OCI-LY1 (cell line): Measurements from ENCODE around the gene TIMM13.

Experiments used
- EZH2 ChIP-seq: fragments of 200-600 bp; sonication (generic), shearing (Covaris generic); IDR thresholded peaks from 2 replicates; pipeline ENCODE4 v1.8.0; 2017; ENCODE audit warnings: borderline replicate concordance, mixed run types, mild to moderate bottlenecking, antibody characterized with exemption, low read length, moderate library complexity, mixed read lengths
- TF ChIP-seq, protein P1 (sequence below): fragments of 200-600 bp; sonication (generic), shearing (Covaris generic); IDR thresholded peaks from 2 replicates; pipeline ENCODE4 v1.5.1; 2017; ENCODE audit warnings: mild to moderate bottlenecking, antibody characterized with exemption, low read length, moderate library complexity, mixed read lengths

DNA sequence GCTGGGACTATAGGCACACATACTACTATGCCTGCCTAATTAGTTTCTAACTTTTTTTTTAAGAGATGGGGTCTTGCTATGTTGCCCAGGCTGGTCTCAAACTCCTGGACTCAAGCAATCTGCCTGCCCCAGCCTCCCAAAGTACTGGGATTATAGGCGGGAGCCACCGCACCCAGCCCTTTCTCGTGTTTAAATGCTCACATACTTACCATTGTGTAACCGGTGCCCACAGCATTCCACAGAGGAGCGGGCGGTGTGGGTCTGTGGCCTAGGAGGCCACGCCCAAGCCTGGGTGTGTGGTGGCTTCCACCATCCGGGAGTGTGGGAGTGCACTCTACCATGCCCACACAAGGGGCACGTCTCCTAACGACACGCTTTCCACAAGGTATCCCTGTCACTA, 21.6 kb upstream of the TIMM13 start:
- no peak for TF ChIP-seq EZH2
- TF ChIP-seq, protein P1, sequence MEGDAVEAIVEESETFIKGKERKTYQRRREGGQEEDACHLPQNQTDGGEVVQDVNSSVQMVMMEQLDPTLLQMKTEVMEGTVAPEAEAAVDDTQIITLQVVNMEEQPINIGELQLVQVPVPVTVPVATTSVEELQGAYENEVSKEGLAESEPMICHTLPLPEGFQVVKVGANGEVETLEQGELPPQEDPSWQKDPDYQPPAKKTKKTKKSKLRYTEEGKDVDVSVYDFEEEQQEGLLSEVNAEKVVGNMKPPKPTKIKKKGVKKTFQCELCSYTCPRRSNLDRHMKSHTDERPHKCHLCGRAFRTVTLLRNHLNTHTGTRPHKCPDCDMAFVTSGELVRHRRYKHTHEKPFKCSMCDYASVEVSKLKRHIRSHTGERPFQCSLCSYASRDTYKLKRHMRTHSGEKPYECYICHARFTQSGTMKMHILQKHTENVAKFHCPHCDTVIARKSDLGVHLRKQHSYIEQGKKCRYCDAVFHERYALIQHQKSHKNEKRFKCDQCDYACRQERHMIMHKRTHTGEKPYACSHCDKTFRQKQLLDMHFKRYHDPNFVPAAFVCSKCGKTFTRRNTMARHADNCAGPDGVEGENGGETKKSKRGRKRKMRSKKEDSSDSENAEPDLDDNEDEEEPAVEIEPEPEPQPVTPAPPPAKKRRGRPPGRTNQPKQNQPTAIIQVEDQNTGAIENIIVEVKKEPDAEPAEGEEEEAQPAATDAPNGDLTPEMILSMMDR, result no peak
